Gastrocnemius medialis (tissue), 4 donors: ENCODE data around the gene CCDC30.

Experiments used
- CTCF ChIP-seq, 5 experiments: fragments of 450-650 bp in 3 of 5; fragments of 200-600 bp in 2 of 5; sonication (generic) in 2 of 5; IDR thresholded peaks in 4 of 5; conservative IDR thresholded peaks in 1 of 5; 1 replicate in 4 of 5; 2 replicates in 1 of 5; pipeline ENCODE4 v1.5.1; 2016 to 2019; ENCODE audit warnings: antibody characterized with exemption in 5 of 5, mild to moderate bottlenecking in 3 of 5, moderate library complexity in 3 of 5
- POLR2A ChIP-seq, 2 donors: fragments of 450-650 bp; IDR thresholded peaks; one replicate each; pipeline ENCODE4 v1.6.1; 2017; ENCODE audit warnings: antibody characterized with exemption in 2 of 2, mild to moderate bottlenecking in 2 of 2, moderate library complexity in 2 of 2

DNA sequence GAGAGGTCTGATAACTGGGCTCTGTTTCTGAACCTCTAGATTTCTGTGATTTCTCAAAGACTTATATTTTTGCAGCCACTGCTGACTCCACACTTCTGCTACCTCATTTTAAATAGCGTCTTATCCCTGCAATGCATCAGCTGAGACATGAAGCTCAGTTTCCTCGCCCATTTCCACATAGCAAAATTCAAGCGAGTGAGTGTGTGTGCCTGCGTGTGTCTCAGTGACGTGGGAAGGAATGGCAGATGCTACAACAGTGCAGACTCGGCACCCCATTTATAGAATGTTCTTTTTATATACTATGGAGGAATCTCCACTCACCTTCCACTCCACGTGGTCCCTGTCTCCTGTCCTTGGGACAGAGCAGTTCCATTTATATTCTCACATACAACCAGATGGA is 43.0 kb upstream of the CCDC30 start:
- TF ChIP-seq CTCF (IDR thresholded peaks at IDR 0.05 in 4 of 5, conservative IDR thresholded peaks at IDR 0.05 in 1 of 5): no peak
- TF ChIP-seq POLR2A (IDR thresholded peaks at IDR 0.05): no peak
